SIG-M5 treated with dmso at 0.1 percent for 504 hours (cell line): Measurements from ENCODE around the gene TMEM198.

Experiments
- DNase-seq: peaks from one replicate; lab custom pipeline; 2025; ENCODE audit not compliant: unreplicated experiment; lab: John Stamatoyannopoulos, UW

Gene TMEM198

DNA sequence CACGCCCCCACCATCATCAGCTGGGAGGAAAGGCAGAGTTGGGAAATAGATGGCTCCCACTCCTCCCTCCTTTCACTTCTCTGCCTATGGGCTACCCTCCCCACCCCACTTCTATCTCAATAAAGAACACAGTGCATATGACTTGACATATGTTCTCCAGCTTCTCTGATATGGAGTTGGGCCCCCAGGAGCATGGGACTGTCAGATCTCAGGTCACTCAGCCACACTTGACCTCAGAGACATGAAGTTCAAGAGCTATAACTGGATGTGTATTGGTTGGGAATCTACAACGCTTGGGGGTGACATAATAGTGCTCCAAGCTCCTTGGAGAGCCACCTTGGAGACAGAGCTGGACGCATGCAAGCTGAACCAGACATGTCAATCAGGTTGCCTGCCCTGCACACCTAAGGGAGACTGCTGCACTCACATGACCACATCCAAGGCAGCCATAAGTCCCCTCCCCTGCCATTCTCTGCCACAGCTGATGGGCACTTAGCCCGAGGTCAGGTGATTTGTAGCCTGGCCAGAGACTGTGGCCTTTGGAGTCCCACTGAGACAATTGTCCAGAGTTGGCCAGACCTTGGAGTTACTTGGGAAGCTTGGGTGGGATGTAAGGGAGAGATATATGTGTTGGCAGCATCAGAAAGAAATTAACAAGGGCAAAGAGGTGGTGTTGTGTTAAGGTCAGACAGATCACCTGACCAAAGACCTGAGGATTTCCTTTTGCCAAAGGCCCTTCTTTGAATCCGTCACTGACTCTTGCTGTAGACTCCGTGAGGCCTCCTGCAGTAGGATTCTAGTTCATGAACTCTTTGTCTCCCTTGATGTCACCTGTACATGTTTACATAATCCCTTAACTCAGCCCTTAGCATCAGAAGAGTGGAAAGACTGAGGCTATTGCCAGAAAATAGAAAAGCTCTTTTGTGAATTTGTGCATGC, 32.0 kb downstream of the TMEM198 start:
- no peak for DNase-seq

DNA sequence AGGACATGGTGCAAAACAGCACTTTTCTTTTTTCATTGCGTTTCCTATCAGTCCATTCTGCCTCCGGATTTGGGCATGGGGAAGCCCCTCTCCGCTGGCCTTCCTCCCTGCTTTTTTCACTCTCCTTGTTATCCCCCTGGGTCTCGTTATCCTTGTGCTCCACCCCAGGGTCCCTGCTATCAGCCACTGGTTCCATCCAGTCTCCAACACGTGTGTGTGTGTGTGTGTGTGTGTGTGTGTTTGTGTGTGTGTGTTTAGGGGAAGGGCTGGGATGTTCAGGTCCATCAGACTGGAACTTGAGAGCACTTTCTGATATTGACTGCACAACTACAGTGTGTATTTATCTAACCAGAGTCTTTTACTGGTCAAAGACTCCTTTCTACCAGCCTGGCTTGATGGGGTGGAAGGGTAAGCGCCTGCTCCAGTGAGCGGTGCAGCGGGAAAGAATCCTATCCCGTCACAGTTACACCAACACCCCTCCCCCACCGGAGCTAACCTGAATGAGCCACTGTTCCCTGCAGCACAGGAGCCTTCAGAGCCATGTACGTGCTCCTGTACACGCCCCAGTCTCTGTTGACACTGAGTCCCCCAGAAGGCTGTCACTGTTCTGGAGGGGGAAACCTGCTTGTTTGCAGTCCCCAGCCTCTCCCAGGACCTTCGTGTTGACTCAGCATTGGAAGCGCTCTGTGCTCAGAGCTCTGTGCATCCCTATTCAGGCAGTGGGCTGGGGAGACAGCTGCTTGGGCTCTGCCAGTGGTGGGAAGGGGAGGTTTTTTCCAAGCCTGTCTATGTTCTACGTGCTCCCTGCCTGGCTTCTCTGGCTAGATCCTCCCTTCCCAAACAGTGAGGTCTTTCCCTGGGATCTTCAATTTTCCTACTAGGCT, 32.9 kb downstream of the TMEM198 start:
- no peak for DNase-seq

DNA sequence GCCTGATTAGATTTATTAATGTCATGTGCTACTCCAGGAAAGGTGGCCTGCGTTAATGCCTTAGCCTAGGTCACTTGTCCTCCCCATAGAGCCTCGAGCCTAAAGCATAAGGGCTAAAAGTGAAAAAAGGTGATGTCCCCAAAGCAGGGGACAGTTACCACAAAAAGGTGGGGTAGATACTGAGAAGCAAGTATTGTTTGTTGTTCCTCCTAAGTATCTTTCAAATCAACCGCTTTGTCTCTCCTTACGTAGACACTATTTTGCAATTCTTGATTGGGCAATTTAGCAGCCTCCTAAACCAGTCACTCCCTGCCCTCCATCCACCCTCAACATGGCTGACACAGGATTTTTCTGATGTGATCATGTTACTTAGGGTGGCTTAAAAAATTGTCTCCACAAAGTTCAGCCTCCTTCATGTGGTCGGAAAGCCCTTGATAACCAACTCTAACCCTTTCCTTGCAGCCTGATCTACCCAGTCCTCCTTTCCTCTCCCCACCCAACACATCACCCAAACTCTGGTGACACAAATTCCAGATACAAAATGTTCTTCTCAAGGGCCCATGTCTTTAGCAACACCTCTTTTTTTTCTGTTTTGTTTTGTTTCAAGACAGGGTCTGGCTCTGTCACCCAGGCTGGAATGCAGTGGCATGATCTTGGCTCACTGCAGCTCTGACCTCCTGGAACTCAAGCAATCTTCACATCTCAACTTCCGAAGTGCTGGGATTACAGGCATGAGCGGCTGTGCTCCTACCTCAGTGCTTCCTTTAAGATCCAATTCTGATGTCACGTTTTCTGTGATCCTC, 35.2 kb downstream of the TMEM198 start:
- peak; percentile 81 for DNase-seq

DNA sequence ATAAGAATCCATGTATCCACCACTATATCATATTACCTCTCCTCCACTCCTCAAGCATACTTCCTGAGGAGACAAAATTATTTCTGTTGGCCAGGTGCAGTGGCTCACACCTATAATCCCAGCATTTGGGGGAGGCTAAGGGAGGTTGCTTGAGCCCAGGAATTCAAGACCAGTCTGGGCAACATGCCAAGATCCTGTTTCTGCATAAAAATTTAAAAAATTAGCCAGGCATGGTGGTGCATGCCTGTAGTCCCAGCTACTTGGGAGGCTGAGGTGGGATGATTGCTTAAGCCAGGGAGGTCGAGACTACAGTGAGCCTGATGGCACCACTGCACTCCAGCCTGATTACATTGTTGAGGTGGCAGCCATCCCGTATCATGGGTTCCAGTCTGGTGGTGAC, 37.5 kb downstream of the TMEM198 start:
- no peak for DNase-seq

DNA sequence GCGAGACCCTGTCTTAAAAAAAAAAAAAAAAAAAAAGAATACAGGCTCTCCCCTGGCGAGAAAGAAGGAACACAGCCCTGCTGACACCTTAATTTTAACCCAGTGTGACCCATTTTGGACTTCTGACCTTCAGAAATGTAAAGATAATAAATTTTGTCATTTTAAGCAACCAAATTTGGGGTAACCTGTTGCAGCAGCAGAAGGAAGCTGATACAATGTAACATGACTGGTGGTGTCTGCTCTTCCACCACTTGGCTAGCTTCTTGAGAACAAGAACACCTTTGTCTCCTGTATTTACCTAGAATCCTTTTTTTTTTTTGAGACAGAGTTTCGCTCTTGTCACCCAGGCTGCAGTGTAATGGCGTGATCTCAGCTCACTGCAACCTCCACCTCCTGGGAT, 47.3 kb downstream of the TMEM198 start:
- no peak for DNase-seq

DNA sequence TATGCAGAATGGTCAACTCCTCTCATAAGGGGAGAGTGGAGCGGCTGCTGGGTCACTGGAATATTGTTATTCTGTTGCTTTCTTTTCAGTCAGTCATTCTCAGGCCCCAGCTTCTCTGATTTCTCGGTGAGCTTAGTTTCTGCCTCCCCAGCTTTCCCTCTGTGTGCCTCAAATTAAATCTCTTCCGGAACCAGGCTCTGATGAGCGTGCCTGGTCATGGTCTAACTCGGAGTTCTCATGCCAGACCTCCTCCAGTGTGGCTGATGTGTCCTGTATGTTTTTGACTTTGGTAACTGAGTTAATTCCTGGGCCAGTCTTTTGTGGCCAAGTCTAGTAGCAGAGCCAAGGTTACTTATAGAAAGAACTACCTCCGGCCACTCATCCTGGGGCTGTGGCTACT, 48.9 kb downstream of the TMEM198 start:
- DNase-seq: no peak

DNA sequence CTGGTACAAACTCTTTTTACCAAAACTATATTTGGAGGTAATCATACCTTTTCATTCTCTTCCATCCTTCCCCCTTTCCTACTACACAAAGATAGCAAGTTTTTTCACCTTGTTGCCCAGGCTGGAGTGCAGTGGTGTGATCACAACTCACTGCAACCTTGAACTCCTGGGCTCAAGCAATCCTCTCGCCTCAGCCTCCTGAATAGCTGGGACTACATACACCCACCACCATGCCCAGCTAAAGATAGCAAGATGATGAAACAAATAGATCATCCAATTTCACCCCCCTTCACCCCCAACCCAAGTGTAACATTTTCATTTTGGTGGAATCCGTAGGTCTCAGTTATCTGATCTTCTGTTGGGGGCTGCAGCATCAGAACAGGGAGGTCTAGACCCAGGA, 49.3 kb downstream of the TMEM198 start:
- no peak for DNase-seq

DNA sequence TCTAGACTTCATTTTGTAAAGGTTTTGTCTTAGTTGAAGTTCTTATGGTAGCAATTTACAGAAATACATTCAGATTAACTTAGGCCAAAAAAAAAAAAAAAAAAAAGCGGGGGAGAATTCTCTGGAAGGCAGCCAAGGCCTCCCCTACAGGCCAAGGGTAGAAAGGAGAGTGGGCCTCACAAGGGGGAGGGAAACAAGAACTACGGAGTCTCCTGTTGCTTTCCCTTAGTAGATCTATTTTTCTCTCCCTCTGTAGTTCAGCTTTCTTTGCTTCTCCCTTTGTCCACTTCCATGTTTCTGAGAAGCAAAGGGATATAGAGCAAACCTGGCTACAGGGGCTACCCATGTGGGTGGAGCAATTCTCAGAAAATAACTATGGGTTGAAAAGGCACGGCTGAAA, 51.4 kb downstream of the TMEM198 start:
- DNase-seq: peak; percentile 47

DNA sequence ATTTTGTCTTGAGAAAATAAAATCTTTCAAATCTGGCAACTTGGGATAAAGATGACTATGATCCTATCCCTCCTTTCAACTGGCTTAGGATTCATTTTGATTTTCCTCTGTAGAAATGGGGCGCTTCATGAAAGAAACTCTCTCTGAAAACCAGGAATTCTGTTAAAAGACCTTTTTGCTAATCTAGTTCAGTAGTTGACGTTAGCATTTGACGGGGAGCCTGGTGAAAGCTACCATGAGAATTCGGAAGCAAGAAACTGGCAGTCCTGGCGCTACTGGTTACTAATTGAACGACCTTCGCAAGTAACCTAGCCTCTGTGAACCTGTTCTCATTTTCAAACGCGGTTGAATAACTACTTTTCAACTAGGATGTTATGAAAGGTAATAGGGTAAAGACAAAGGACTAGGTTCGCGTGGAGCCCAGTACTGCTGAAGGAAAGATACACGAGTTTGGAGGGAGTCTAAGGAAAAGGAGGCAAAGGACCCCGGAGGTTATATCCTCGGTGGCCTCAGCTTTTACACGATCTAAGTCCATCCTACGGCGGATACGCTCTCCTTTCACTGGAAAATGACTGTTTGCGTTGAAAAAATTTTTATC, 53.2 kb downstream of the TMEM198 start:
- peak; percentile 36 for DNase-seq

DNA sequence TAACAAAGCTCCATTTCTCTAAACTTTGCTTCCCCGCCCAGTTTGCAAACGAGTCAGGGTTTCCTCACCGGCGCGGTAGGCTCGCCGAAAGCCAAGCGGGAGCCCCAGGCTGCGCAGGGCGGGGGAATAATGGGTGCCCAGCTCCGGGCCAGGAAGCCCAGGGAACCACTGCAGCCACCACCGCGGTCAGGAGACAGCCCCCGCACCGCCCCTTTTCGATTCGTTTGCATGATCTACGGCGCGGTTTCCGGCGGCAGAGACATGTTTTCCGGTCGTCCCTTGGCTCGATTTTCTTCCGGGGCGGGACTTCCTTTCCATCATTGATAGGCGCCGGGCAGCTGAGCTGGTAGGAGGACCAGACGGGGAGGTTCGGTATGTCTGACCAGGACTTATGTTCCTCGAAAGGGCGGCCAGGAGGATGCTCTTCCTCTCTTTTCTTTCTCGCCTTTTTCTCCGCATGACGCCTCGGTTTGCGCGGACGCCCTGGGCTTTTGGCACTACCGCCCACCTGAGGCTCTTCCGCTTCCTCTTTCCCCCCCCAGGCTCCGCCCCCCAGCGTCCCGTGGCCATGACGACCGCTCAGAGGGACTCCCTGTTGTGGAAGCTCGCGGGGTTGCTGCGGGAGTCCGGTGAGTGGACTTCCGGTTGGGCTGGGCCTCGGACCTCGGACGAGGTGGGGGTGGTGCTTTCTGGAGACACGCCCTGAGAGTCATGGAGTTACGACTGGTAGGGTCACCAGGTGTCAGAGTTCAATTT, 53.9 kb downstream of the TMEM198 start, which contains the start of gene STK11IP:
TSS of gene STK11IP (plus strand) at position 306 of the 756 bp plus-strand sequence. CDS start at position 569, 263 bp downstream.
- peak; percentile 95 for DNase-seq

DNA sequence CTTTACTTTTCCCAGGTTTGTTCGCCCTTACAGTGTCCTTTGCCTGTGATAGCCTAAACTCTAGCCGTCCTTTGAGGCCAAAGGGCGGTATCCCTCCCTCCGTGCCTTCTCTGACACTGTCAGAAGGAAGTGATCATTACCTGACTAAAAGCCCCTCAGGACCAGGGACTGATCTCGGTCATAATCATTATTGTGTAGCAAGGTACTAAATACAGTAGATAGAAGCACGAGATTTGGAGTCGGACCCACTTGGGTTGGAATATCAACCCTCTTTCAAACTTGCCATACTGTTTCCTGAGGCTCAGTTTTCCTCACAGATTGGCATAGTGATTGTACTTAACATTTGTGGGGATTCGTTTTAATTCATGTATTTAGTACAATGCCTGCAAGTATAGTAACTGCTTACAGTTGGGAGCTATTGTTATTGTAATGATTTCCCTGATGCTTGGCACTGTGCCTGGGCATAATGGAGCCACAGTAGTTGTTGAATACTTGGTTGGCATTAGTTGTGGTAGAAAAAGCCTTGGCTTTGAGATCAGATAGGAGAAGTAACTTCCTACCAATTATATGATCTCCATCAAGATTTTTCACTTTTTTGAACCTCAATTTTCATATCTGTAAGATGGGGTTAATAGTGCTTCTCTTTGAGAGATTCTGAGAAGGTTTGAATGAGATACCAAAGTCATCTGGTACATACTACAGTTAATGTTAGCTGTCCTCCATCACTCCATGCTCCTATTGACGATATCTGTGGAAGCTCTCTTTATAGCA, 54.7 kb downstream of the TMEM198 start:
- no peak for DNase-seq
